Epithelial cell of prostate (primary cell): ENCODE measurements around the gene CDC42BPA.
"Not testable (repeated sequence)": the region's sequence is repeated elsewhere in the genome, so short reads cannot be mapped to it uniquely, and the experiment has no call there.

Experiments
- DNase-seq: peaks from one replicate; pipeline ENCODE4 v3.0.0-alpha.2; 2011; ENCODE audit warnings: low read depth, low spot score
- H3K27ac ChIP-seq: fragments of 450-650 bp; 2 replicates; pipeline ENCODE4 v1.5.1; 2017; ENCODE audit warnings: mild to moderate bottlenecking

The CDC42BPA gene

GRCh38 chr1:227016990-227017389 is 301.3 kb downstream of the CDC42BPA start:
- H3K27ac ChIP-seq: no peak overlapping the region
- DNase-seq: no peak

- H3K27ac ChIP-seq: no peak overlapping the region
- no peak for DNase-seq
Measured at GRCh38 chr1:227010645-227011044, 307.6 kb downstream of the CDC42BPA start.

GRCh38 chr1:227009937-227010336 is 308.4 kb downstream of the CDC42BPA start:
- no peak for DNase-seq
- H3K27ac ChIP-seq: no peak overlapping the region

GRCh38 chr1:227006226-227006796 is 312.0 kb downstream of the CDC42BPA start:
- H3K27ac ChIP-seq: no peak overlapping the region
- no peak for DNase-seq

- no peak overlapping the region for H3K27ac ChIP-seq
- DNase-seq: no peak
Measured at GRCh38 chr1:227004796-227005195, 313.5 kb downstream of the CDC42BPA start.

- DNase-seq: no peak
- H3K27ac ChIP-seq: no peak overlapping the region
Measured at GRCh38 chr1:227003165-227003564, 315.1 kb downstream of the CDC42BPA start.

GRCh38 chr1:227002531-227003049 is 315.7 kb downstream of the CDC42BPA start:
- DNase-seq: no peak
- no peak overlapping the region for H3K27ac ChIP-seq

- H3K27ac ChIP-seq, DNase-seq: not testable (repeated sequence)
Measured at GRCh38 chr1:226999579-226999978, 318.7 kb downstream of the CDC42BPA start.

- H3K27ac ChIP-seq: no peak overlapping the region
- DNase-seq: no peak
Measured at GRCh38 chr1:226995365-226996332, 322.6 kb downstream of the CDC42BPA start.

GRCh38 chr1:226994586-226995364 is 323.5 kb downstream of the CDC42BPA start:
- no peak for DNase-seq

GRCh38 chr1:226993814-226994585 is 324.3 kb downstream of the CDC42BPA start:
- DNase-seq: no peak
- H3K27ac ChIP-seq: no peak overlapping the region

More at GRCh38 chr1:226994586-226995364, 323.5 kb downstream of the CDC42BPA start:
- no peak overlapping the region for H3K27ac ChIP-seq

GRCh38 chr1:226991920-226992319 is 326.4 kb downstream of the CDC42BPA start:
- DNase-seq: no peak
- H3K27ac ChIP-seq: no peak overlapping the region

GRCh38 chr1:226990133-226990716 is 328.1 kb downstream of the CDC42BPA start:
- DNase-seq: no peak
- no peak overlapping the region for H3K27ac ChIP-seq

GRCh38 chr1:226989085-226989920 is 329.0 kb downstream of the CDC42BPA start:
- no peak overlapping the region for H3K27ac ChIP-seq
- no peak for DNase-seq

- H3K27ac ChIP-seq: no peak overlapping the region
Measured at GRCh38 chr1:226988334-226988666, 330.0 kb downstream of the CDC42BPA start.

GRCh38 chr1:226987623-226988333 is 330.5 kb downstream of the CDC42BPA start:
- no peak overlapping the region for H3K27ac ChIP-seq
- no peak for DNase-seq

More at GRCh38 chr1:226988334-226988666, 330.0 kb downstream of the CDC42BPA start:
- DNase-seq: no peak

- no peak for DNase-seq
- H3K27ac ChIP-seq: no peak overlapping the region
Measured at GRCh38 chr1:226987179-226987536, 331.1 kb downstream of the CDC42BPA start.
